ENCODE measurements around the gene MYLK. TPM values are rescaled to one million over a fixed set of nuclear protein-coding genes. Genes with fewer than 3 reads are reported as not detected.

The MYLK gene
- total and polyA plus RNA-seq, 2 donors (not counting 1 experiment from before 2014, with no cell fraction given), result 0.51 TPM; not detected in 1

- H2AFZ ChIP-seq (ENCODE audit: insufficient read depth, low read depth, low read length, poor library complexity, severe bottlenecking), result no peak overlapping the region
- no peaks in the 10 kb centered on the region for H3K79me2 ChIP-seq (ENCODE audit: control insufficient read depth, insufficient read depth, low read length)
- Mint-ChIP-seq H3K4me3 (no peak overlapping the region), H3K4me1 (peaks cover 21% of the 10 kb centered on the region), H3K9me3 (ENCODE audit: insufficient read depth) (no peaks in the 10 kb centered on the region), H3K27ac (no peak overlapping the region), H3K27me3 (peaks cover 12% of the 10 kb centered on the region)
- TF ChIP-seq CTCF (IDR thresholded peaks at IDR 0.05) (no peak), EZH2 (IDR thresholded peaks at IDR 0.05; ENCODE audit: borderline replicate concordance, insufficient read depth, low read depth, low read length, poor library complexity, severe bottlenecking) (no peak)
- POLR2A ChIA-PET, result no interaction called here
- ATAC-seq (ENCODE audit: low read depth) (no peak), DNase-seq (no peak)
- WGBS (ENCODE audit: insufficient coverage), result no CpG with 5 or more reads among the region's 4 CpGs
- no peaks in the 10 kb centered on the region for H3K36me3 ChIP-seq (replicated peaks in 1 of 2; ENCODE audit: control extremely low read depth in 1 of 2, control insufficient read depth in 1 of 2, extremely low read depth in 1 of 2, insufficient read depth in 2 of 2, low read length in 1 of 2)
- H3K4me3 ChIP-seq (ENCODE audit: control extremely low read depth in 1 of 5, extremely low read depth in 1 of 5, insufficient read depth in 1 of 5, low read depth in 2 of 5, low read length in 4 of 5), result no peak overlapping the region
- H3K27me3 ChIP-seq (replicated peaks in 1 of 4; ENCODE audit: control extremely low read depth in 1 of 4, control insufficient read depth in 3 of 4, insufficient read depth in 4 of 4, low read length in 3 of 4), result no peaks in the 10 kb centered on the region
- intact Hi-C loops (cut with micrococcal nuclease), result no loop called here
- CTCF ChIA-PET, result no interaction called here
- peaks cover 13 to 17% of the 10 kb centered on the region in 2 donors for H3K4me1 ChIP-seq (ENCODE audit: control insufficient read depth in 2 of 2, insufficient read depth in 2 of 2, low read length in 2 of 2)
- H3K4me2 ChIP-seq (replicated peaks; ENCODE audit: low read depth, low read length, poor library complexity, severe bottlenecking), result no peak overlapping the region
- H4K20me1 ChIP-seq (ENCODE audit: control insufficient read depth, insufficient read depth, low read length, poor library complexity, severe bottlenecking), result no peaks in the 10 kb centered on the region
- no peak overlapping the region for H3K27ac ChIP-seq (ENCODE audit: low read length in 2 of 2)
- H3K9ac ChIP-seq (ENCODE audit: low read length), result no peak overlapping the region
- H3K9me3 ChIP-seq (ENCODE audit: control extremely low read depth in 1 of 3, control insufficient read depth in 2 of 3, insufficient read depth in 1 of 3, low read length in 2 of 3), result no peaks in the 10 kb centered on the region
Observed at GRCh38 chr3:123759871-123760270, 124.3 kb downstream of the MYLK start.

GRCh38 chr3:123759311-123759710 lies 124.8 kb downstream of the MYLK start:
- intact Hi-C loops (cut with micrococcal nuclease), result no loop called here
- ATAC-seq (ENCODE audit: low read depth) (no peak), DNase-seq (no peak)
- ChIA-PET CTCF (no interaction called here), POLR2A (no interaction called here)
- peaks cover 13 to 17% of the 10 kb centered on the region in 2 donors for H3K4me1 ChIP-seq (ENCODE audit: control insufficient read depth in 2 of 2, insufficient read depth in 2 of 2, low read length in 2 of 2)
- Mint-ChIP-seq H3K4me1 (peaks cover 21% of the 10 kb centered on the region), H3K27me3 (peaks cover 7% of the 10 kb centered on the region), H3K27ac (no peak overlapping the region), H3K9me3 (ENCODE audit: insufficient read depth) (no peaks in the 10 kb centered on the region), H3K4me3 (no peak overlapping the region)
- H3K4me3 ChIP-seq (ENCODE audit: control extremely low read depth in 1 of 5, extremely low read depth in 1 of 5, insufficient read depth in 1 of 5, low read depth in 2 of 5, low read length in 4 of 5), result no peak overlapping the region
- no peak overlapping the region for H3K9ac ChIP-seq (ENCODE audit: low read length)
- H3K9me3 ChIP-seq (ENCODE audit: control extremely low read depth in 1 of 3, control insufficient read depth in 2 of 3, insufficient read depth in 1 of 3, low read length in 2 of 3), result no peaks in the 10 kb centered on the region
- no peak overlapping the region for H3K4me2 ChIP-seq (replicated peaks; ENCODE audit: low read depth, low read length, poor library complexity, severe bottlenecking)
- H2AFZ ChIP-seq (ENCODE audit: insufficient read depth, low read depth, low read length, poor library complexity, severe bottlenecking), result no peak overlapping the region
- H3K27ac ChIP-seq (ENCODE audit: low read length in 2 of 2), result no peak overlapping the region
- no peaks in the 10 kb centered on the region for H3K36me3 ChIP-seq (replicated peaks in 1 of 2; ENCODE audit: control extremely low read depth in 1 of 2, control insufficient read depth in 1 of 2, extremely low read depth in 1 of 2, insufficient read depth in 2 of 2, low read length in 1 of 2)
- H3K79me2 ChIP-seq (ENCODE audit: control insufficient read depth, insufficient read depth, low read length), result no peaks in the 10 kb centered on the region
- no peaks in the 10 kb centered on the region for H4K20me1 ChIP-seq (ENCODE audit: control insufficient read depth, insufficient read depth, low read length, poor library complexity, severe bottlenecking)
- 100% methylated on average over 1 of the region's 3 CpGs for WGBS (ENCODE audit: insufficient coverage)
- H3K27me3 ChIP-seq (replicated peaks in 1 of 4; ENCODE audit: control extremely low read depth in 1 of 4, control insufficient read depth in 3 of 4, insufficient read depth in 4 of 4, low read length in 3 of 4), result no peaks in the 10 kb centered on the region
- TF ChIP-seq EZH2 (IDR thresholded peaks at IDR 0.05; ENCODE audit: borderline replicate concordance, insufficient read depth, low read depth, low read length, poor library complexity, severe bottlenecking) (no peak), CTCF (IDR thresholded peaks at IDR 0.05) (no peak)

Measured in B cell (primary cell).